HAP-1 (cell line): Measurements from ENCODE around the gene VWA8.
"Not testable (repeated sequence)": the region's sequence is repeated elsewhere in the genome, so short reads cannot be mapped to it uniquely, and the experiment has no call there.

Experiments
- DNase-seq, 2 experiments: peaks; one replicate each; pipeline ENCODE4 v3.0.0-alpha.2; 2016 to 2020; ENCODE audit warnings: low spot score in 2 of 2
- H3K27me3 ChIP-seq: fragments of 250-450 bp; sonication (Bioruptor Pico); 2 replicates; pipeline ENCODE4 v1.5.1; 2020; ENCODE audit warnings: low read depth, mild to moderate bottlenecking, moderate library complexity
- H3K36me3 ChIP-seq: fragments of 250-450 bp; sonication (Bioruptor Pico); replicated peaks from 2 replicates; pipeline ENCODE4 v1.5.1; 2020; ENCODE audit warnings: mild to moderate bottlenecking
- H3K4me1 ChIP-seq: fragments of 250-450 bp; sonication (Bioruptor Pico); 2 replicates; pipeline ENCODE4 v1.5.1; 2020; ENCODE audit warnings: mild to moderate bottlenecking
- H3K4me3 ChIP-seq: fragments of 250-450 bp; sonication (Bioruptor Pico); 2 replicates; pipeline ENCODE4 v1.5.1; 2020; ENCODE audit warnings: mild to moderate bottlenecking, moderate library complexity
- H3K9me3 ChIP-seq: fragments of 250-450 bp; sonication (Bioruptor Pico); 2 replicates; pipeline ENCODE4 v1.5.1; 2020; ENCODE audit warnings: mild to moderate bottlenecking, moderate library complexity
- in situ Hi-C: fragments of 300-500 bp; cut with MboI; formaldehyde crosslinking; loops from 3 replicates; pipeline ENCODE4 v1.14.3; 2020; ENCODE audit warnings: low sequenced_read_pairs, inconsistent platforms, mixed read lengths

VWA8 gene

GRCh38 chr13:41557719-41558118, 403.2 kb downstream of the VWA8 start:
- H3K4me1 ChIP-seq, result no peaks in the 10 kb centered on the region

GRCh38 chr13:41554626-41555386, 406.1 kb downstream of the VWA8 start:
- Histone ChIP-seq H3K36me3 (no peaks in the 10 kb centered on the region), H3K4me1 (no peaks in the 10 kb centered on the region), H3K9me3 (no peaks in the 10 kb centered on the region), H3K27me3 (no peaks in the 10 kb centered on the region), H3K4me3 (no peak overlapping the region)
- in situ Hi-C loops, result no loop called here
- no peak for DNase-seq

More at GRCh38 chr13:41557719-41558118, 403.2 kb downstream of the VWA8 start:
- DNase-seq, result no peak
- no peaks in the 10 kb centered on the region for H3K36me3 ChIP-seq
- in situ Hi-C loops, result no loop called here
- H3K9me3 ChIP-seq, result no peaks in the 10 kb centered on the region
- H3K4me3 ChIP-seq, result no peak overlapping the region
- no peaks in the 10 kb centered on the region for H3K27me3 ChIP-seq

- Histone ChIP-seq H3K4me1 (no peaks in the 10 kb centered on the region), H3K4me3 (no peak overlapping the region), H3K27me3 (no peaks in the 10 kb centered on the region), H3K36me3 (no peaks in the 10 kb centered on the region), H3K9me3 (no peaks in the 10 kb centered on the region)
- DNase-seq, result no peak
- in situ Hi-C loops, result no loop called here
Observed at GRCh38 chr13:41554180-41554579, 406.7 kb downstream of the VWA8 start.

GRCh38 chr13:41552031-41552430, 408.9 kb downstream of the VWA8 start:
- no peak for DNase-seq
- Histone ChIP-seq H3K27me3 (no peaks in the 10 kb centered on the region), H3K9me3 (no peaks in the 10 kb centered on the region), H3K36me3 (no peaks in the 10 kb centered on the region), H3K4me3 (no peak overlapping the region), H3K4me1 (no peaks in the 10 kb centered on the region)
- in situ Hi-C loops, result no loop called here

GRCh38 chr13:41550276-41550675, 410.6 kb downstream of the VWA8 start:
- Histone ChIP-seq H3K4me3 (no peak overlapping the region), H3K9me3 (no peaks in the 10 kb centered on the region), H3K36me3 (no peaks in the 10 kb centered on the region), H3K27me3 (no peaks in the 10 kb centered on the region), H3K4me1 (no peaks in the 10 kb centered on the region)
- in situ Hi-C loops, result no loop called here
- no peak for DNase-seq

GRCh38 chr13:41549491-41549890, 411.4 kb downstream of the VWA8 start:
- no peak overlapping the region for H3K4me3 ChIP-seq
- H3K9me3 ChIP-seq, result no peaks in the 10 kb centered on the region
- in situ Hi-C loops, result no loop called here
- no peaks in the 10 kb centered on the region for H3K27me3 ChIP-seq
- no peaks in the 10 kb centered on the region for H3K36me3 ChIP-seq
- no peaks in the 10 kb centered on the region for H3K4me1 ChIP-seq
- DNase-seq, result no peak

GRCh38 chr13:41548910-41549309, 412.0 kb downstream of the VWA8 start:
- no peaks in the 10 kb centered on the region for H3K9me3 ChIP-seq
- no peaks in the 10 kb centered on the region for H3K36me3 ChIP-seq
- peak in 1 of 2 experiments; percentile 36 for DNase-seq
- no peak overlapping the region for H3K4me3 ChIP-seq
- H3K27me3 ChIP-seq, result no peaks in the 10 kb centered on the region
- no peaks in the 10 kb centered on the region for H3K4me1 ChIP-seq
- in situ Hi-C loops, result no loop called here

GRCh38 chr13:41548031-41548430, 412.9 kb downstream of the VWA8 start:
- in situ Hi-C loops, result no loop called here
- H3K27me3 ChIP-seq, result no peaks in the 10 kb centered on the region
- DNase-seq, result no peak

GRCh38 chr13:41547251-41548000, 413.5 kb downstream of the VWA8 start:
- no peak for DNase-seq
- Histone ChIP-seq H3K4me3 (no peak overlapping the region), H3K4me1 (no peaks in the 10 kb centered on the region), H3K27me3 (no peaks in the 10 kb centered on the region), H3K9me3 (no peaks in the 10 kb centered on the region), H3K36me3 (no peaks in the 10 kb centered on the region)
- in situ Hi-C loops, result no loop called here

More at GRCh38 chr13:41548031-41548430, 412.9 kb downstream of the VWA8 start:
- no peak overlapping the region for H3K4me3 ChIP-seq
- no peaks in the 10 kb centered on the region for H3K4me1 ChIP-seq
- no peaks in the 10 kb centered on the region for H3K36me3 ChIP-seq
- H3K9me3 ChIP-seq, result no peaks in the 10 kb centered on the region

- H3K27me3 ChIP-seq, result no peaks in the 10 kb centered on the region
- H3K4me3 ChIP-seq, result no peak overlapping the region
- H3K9me3 ChIP-seq, result no peaks in the 10 kb centered on the region
- DNase-seq, result no peak
- H3K4me1 ChIP-seq, result no peaks in the 10 kb centered on the region
- in situ Hi-C loops, result no loop called here
- H3K36me3 ChIP-seq, result no peaks in the 10 kb centered on the region
Observed at GRCh38 chr13:41546372-41547190, 414.3 kb downstream of the VWA8 start.

GRCh38 chr13:41545432-41545707, 415.5 kb downstream of the VWA8 start:
- H3K4me3 ChIP-seq, result no peak overlapping the region
- H3K9me3 ChIP-seq, result no peaks in the 10 kb centered on the region
- no peaks in the 10 kb centered on the region for H3K36me3 ChIP-seq
- H3K27me3 ChIP-seq, result no peaks in the 10 kb centered on the region
- no peaks in the 10 kb centered on the region for H3K4me1 ChIP-seq
- in situ Hi-C loops, result no loop called here
- no peak for DNase-seq

GRCh38 chr13:41543664-41544300, 417.1 kb downstream of the VWA8 start:
- Histone ChIP-seq H3K4me1 (no peaks in the 10 kb centered on the region), H3K36me3 (no peaks in the 10 kb centered on the region), H3K4me3 (no peak overlapping the region), H3K9me3 (no peaks in the 10 kb centered on the region), H3K27me3 (no peaks in the 10 kb centered on the region)
- in situ Hi-C loops, result no loop called here
- no peak for DNase-seq

- H3K9me3 ChIP-seq, DNase-seq, H3K4me1 ChIP-seq, H3K36me3 ChIP-seq, H3K4me3 ChIP-seq, in situ Hi-C loops, H3K27me3 ChIP-seq: not testable (repeated sequence)
Observed at GRCh38 chr13:41542799-41543198, 418.1 kb downstream of the VWA8 start.
